ENCODE data around the gene TLE5. TPM values are rescaled to one million over a fixed set of nuclear protein-coding genes. Genes with fewer than 3 reads are reported as not detected.

Gene TLE5
- total and polyA plus RNA-seq, 9 of the 15 experiments (the other 6 are each of a cell fraction or from before 2014, with no cell fraction given) = 2.0 to 347 (median 235) TPM

GRCh38 chr19:3075605-3076431 is 13.5 kb upstream of the TLE5 start (continued):
- TF ChIP-seq NBN (IDR thresholded peaks at IDR 0.05; ENCODE audit: low read depth) (no peak), SREBF2 (CRISPR knock-in tag; IDR thresholded peaks at IDR 0.05) (no peak), MXI1 (IDR thresholded peaks at IDR 0.05; ENCODE audit: low read depth, low read length) (no peak), ZBTB5 (IDR thresholded peaks at IDR 0.05) (no peak), CC2D1A (IDR thresholded peaks at IDR 0.05) (0 out of 2 replicates have a peak, but pooled peaks have one; percentile 58), ZBTB11 (CRISPR knock-in tag; IDR thresholded peaks at IDR 0.05) (no peak), ZNF75A (CRISPR knock-in tag; IDR thresholded peaks at IDR 0.05) (no peak), HDAC6 (IDR thresholded peaks at IDR 0.05; ENCODE audit: low read depth, low read length) (no peak), EHMT2 (IDR thresholded peaks at IDR 0.05) (no peak), SAFB2 (IDR thresholded peaks at IDR 0.05; ENCODE audit: borderline replicate concordance, low read depth, low read length, severe bottlenecking) (no peak), CBFA2T2 (conservative IDR thresholded peaks at IDR 0.05) (no peak), XRCC4 (IDR thresholded peaks at IDR 0.05; ENCODE audit: extremely low read depth, insufficient read depth, insufficient read length) (no peak), BACH1 (tag; IDR thresholded peaks at IDR 0.05) (no peak), CHCHD3 (CRISPR knock-in tag; IDR thresholded peaks at IDR 0.05) (no peak), POLR2AphosphoS2 (IDR thresholded peaks at IDR 0.05; ENCODE audit: low read length) (no peak), ZNF79 (CRISPR knock-in tag; IDR thresholded peaks at IDR 0.05; ENCODE audit: low read depth) (no peak), CHD2 (IDR thresholded peaks at IDR 0.05; ENCODE audit: low read depth, low read length) (peak; percentile 78), NCOA1 (IDR thresholded peaks at IDR 0.05; ENCODE audit: low read depth) (no peak)
- TF ChIP-seq, protein P1, sequence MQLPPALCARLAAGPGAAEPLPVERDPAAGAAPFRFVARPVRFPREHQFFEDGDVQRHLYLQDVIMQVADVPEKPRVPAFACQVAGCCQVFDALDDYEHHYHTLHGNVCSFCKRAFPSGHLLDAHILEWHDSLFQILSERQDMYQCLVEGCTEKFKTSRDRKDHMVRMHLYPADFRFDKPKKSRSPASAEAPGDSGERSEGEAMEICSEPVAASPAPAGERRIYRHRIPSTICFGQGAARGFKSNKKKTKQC (CRISPR knock-in tag; IDR thresholded peaks at IDR 0.05) = no peak
- TF ChIP-seq, protein P2, sequence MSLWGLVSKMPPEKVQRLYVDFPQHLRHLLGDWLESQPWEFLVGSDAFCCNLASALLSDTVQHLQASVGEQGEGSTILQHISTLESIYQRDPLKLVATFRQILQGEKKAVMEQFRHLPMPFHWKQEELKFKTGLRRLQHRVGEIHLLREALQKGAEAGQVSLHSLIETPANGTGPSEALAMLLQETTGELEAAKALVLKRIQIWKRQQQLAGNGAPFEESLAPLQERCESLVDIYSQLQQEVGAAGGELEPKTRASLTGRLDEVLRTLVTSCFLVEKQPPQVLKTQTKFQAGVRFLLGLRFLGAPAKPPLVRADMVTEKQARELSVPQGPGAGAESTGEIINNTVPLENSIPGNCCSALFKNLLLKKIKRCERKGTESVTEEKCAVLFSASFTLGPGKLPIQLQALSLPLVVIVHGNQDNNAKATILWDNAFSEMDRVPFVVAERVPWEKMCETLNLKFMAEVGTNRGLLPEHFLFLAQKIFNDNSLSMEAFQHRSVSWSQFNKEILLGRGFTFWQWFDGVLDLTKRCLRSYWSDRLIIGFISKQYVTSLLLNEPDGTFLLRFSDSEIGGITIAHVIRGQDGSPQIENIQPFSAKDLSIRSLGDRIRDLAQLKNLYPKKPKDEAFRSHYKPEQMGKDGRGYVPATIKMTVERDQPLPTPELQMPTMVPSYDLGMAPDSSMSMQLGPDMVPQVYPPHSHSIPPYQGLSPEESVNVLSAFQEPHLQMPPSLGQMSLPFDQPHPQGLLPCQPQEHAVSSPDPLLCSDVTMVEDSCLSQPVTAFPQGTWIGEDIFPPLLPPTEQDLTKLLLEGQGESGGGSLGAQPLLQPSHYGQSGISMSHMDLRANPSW (CRISPR knock-in tag; IDR thresholded peaks at IDR 0.05) = no peak

Measured in K562 (cell line).